OCI-LY7 (cell line): ENCODE measurements around the gene PIK3C2B. TPM values are rescaled to one million over a fixed set of nuclear protein-coding genes. Genes with fewer than 3 reads are reported as not detected.

Source experiments
- BruUV-seq: library from RNA; stranded (reverse); fragments of 400-500 nt; replicated peaks from 2 replicates; lab custom pipeline; 2021; lab: Mats Ljungman, UMichigan
- CTCF ChIA-PET: fragments of 300-600 bp; sonication (Branson Sonifier 250); formaldehyde crosslinking; loops from one replicate; lab custom pipeline; 2022; ENCODE audit warnings: antibody characterized with exemption; ENCODE audit not compliant: unreplicated experiment; lab: Charles Lee
- POLR2A ChIA-PET: fragments of 300-600 bp; sonication (Branson Sonifier 250); formaldehyde crosslinking; loops from one replicate; lab custom pipeline; 2022; ENCODE audit warnings: antibody characterized with exemption; lab: Charles Lee
- DNase-seq: peaks from one replicate; pipeline ENCODE4 v3.0.0-alpha.2; 2015; ENCODE audit warnings: low spot score
- H2AFZ ChIP-seq: fragments of 200-600 bp; sonication (generic), shearing (Covaris generic); 2 replicates; pipeline ENCODE4 v1.6.1; 2014; ENCODE audit warnings: mild to moderate bottlenecking, antibody characterized with exemption, low read length, moderate library complexity
- H3K27ac ChIP-seq: fragments of 200-600 bp; sonication (generic); 2 replicates; pipeline ENCODE4 v1.5.1; 2014; ENCODE audit warnings: mixed run types, low read depth, mild to moderate bottlenecking, moderate library complexity, low read length, inconsistent platforms; ENCODE audit not compliant: poor library complexity, severe bottlenecking
- H3K36me3 ChIP-seq: fragments of 200-600 bp; sonication (generic); 2 replicates; pipeline ENCODE4 v1.6.1; 2014; ENCODE audit warnings: mild to moderate bottlenecking, antibody characterized with exemption, low read length, moderate library complexity, mixed read lengths; ENCODE audit not compliant: insufficient read depth
- H3K4me1 ChIP-seq: fragments of 200-600 bp; sonication (generic); 2 replicates; pipeline ENCODE4 v1.5.1; 2014; ENCODE audit warnings: mild to moderate bottlenecking, low read length; ENCODE audit not compliant: insufficient read depth, poor library complexity, severe bottlenecking
- H3K4me2 ChIP-seq: fragments of 200-600 bp; sonication (generic); 2 replicates; pipeline ENCODE4 v1.6.1; 2014; ENCODE audit warnings: mild to moderate bottlenecking, low read length
- H3K4me3 ChIP-seq: fragments of 200-600 bp; sonication (generic); 2 replicates; pipeline ENCODE4 v1.5.1; 2014; ENCODE audit warnings: mild to moderate bottlenecking, low read depth, low read length; ENCODE audit not compliant: poor library complexity, severe bottlenecking
- H3K79me2 ChIP-seq: fragments of 200-600 bp; sonication (generic); 2 replicates; pipeline ENCODE4 v1.6.1; 2016; ENCODE audit warnings: low read depth, mild to moderate bottlenecking, low read length, moderate library complexity, mixed read lengths; ENCODE audit not compliant: insufficient read depth
- H3K9me2 ChIP-seq: fragments of 200-600 bp; sonication (generic); 2 replicates; pipeline ENCODE4 v1.6.1; 2016; ENCODE audit warnings: mild to moderate bottlenecking, low read length, mixed read lengths; ENCODE audit not compliant: insufficient read depth
- H3K9me3 ChIP-seq: fragments of 200-600 bp; sonication (generic); 2 replicates; pipeline ENCODE4 v1.6.1; 2014; ENCODE audit warnings: mild to moderate bottlenecking, mixed run types, low read length, mixed read lengths
- H4K20me1 ChIP-seq: fragments of 200-600 bp; sonication (generic); 2 replicates; pipeline ENCODE4 v1.6.1; 2014; ENCODE audit warnings: mild to moderate bottlenecking, antibody characterized with exemption, low read length, moderate library complexity, mixed read lengths; ENCODE audit not compliant: insufficient read depth
- EZH2phosphoT487 ChIP-seq: fragments of 200-600 bp; sonication (generic); IDR thresholded peaks from 2 replicates; pipeline ENCODE4 v1.6.1; 2018; ENCODE audit warnings: low read depth, borderline replicate concordance, mild to moderate bottlenecking, mixed run types, antibody characterized with exemption, low read length, moderate library complexity, mixed read lengths
- intact Hi-C: fragments of 100-400 bp; cut with micrococcal nuclease; formaldehyde crosslinking; loops from one replicate; pipeline ENCODE4 v1.10.0; 2022; ENCODE audit not compliant: unreplicated experiment
- total RNA-seq, 2 experiments: library from RNA; depleted of rRNA in 1 of 2; stranded (reverse); fragments of >200 nt in 1 of 2; shearing (Covaris generic) in 1 of 2; gene quantifications; 2 replicates each; pipeline ENCODE4 v1.2.3, GENCODE V29; 2014 to 2022
- TF ChIP-seq, protein P1 (sequence below): fragments of 200-600 bp; sonication (generic); conservative IDR thresholded peaks from 2 replicates; pipeline ENCODE4 v1.5.1; 2014; ENCODE audit warnings: mild to moderate bottlenecking, antibody characterized with exemption, low read length, moderate library complexity, mixed read lengths

PIK3C2B gene
- total RNA-seq, 2 experiments from 2014 or later: 12.5 to 43.9 TPM

DNA sequence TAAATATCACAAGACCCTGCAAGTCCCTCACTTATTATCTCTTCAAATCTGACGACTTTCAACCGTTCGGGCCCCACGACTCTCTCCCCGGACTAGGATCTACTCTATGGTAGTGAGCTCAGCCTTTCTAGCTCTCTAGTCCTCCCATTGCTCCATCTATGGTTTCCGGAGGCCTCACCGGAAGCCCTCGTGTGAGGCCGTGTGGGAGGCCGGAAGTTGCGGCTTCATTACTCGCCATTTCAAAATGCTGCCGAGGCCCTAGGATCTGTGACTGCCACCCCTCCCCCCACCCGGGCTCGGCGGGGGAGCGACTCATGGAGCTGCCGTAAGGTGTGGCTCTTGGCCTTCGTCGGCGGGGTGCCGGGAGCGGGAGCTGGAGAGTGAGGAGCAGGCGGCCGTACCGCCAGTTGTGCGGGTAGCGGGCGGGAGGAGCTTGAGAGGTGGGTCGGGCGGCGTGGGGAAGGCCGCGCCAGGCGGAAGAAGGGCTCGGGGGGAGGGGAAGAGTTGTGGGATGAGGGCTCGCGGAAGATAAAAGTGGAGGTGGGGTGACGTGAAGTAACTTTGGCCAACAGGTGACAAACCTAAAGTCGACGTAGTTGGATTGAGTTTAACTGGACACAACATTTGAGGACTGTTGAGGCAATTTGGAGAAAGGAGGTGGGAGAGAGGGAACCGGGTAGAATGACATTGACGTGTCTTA lies 21.7 kb upstream of the PIK3C2B start, which contains the start of gene MDM4:
TSS of gene MDM4 (plus strand) at position 227 of the 700 bp plus-strand sequence. CDS start 9,113 bp downstream, outside the sequence.
- peak within 1 kb of the TSS; percentile 100 for H3K27ac ChIP-seq
- TF ChIP-seq, protein P1, sequence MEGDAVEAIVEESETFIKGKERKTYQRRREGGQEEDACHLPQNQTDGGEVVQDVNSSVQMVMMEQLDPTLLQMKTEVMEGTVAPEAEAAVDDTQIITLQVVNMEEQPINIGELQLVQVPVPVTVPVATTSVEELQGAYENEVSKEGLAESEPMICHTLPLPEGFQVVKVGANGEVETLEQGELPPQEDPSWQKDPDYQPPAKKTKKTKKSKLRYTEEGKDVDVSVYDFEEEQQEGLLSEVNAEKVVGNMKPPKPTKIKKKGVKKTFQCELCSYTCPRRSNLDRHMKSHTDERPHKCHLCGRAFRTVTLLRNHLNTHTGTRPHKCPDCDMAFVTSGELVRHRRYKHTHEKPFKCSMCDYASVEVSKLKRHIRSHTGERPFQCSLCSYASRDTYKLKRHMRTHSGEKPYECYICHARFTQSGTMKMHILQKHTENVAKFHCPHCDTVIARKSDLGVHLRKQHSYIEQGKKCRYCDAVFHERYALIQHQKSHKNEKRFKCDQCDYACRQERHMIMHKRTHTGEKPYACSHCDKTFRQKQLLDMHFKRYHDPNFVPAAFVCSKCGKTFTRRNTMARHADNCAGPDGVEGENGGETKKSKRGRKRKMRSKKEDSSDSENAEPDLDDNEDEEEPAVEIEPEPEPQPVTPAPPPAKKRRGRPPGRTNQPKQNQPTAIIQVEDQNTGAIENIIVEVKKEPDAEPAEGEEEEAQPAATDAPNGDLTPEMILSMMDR: no peak
- no peak for TF ChIP-seq EZH2phosphoT487
- peaks cover 36% of the 10 kb centered on the region for H3K36me3 ChIP-seq
- no peaks in the 10 kb centered on the region for H4K20me1 ChIP-seq
- H3K4me1 ChIP-seq: peaks cover 85% of the 10 kb centered on the region
- intact Hi-C loops: loop anchor here (5.0 to 10.0 kb wide), 3 partner anchors 768 to 1224 kb away; no protein-coding TSS in a partner anchor
- POLR2A ChIA-PET: interaction anchor here (0.6 to 7.6 kb wide), 20 partner anchors 7 to 1233 kb away, joined by 3 to 131 read pairs (median 4); partner anchors contain the start of gene PIK3C2B
- peaks cover 45% of the 10 kb centered on the region for H3K79me2 ChIP-seq
- peak; percentile 98 for DNase-seq
- BruUV-seq: no TSS peak
- peaks cover 22% of the 10 kb centered on the region; the same call in 1 of the 2 replicates for H3K9me3 ChIP-seq
- no peaks in the 10 kb centered on the region for H3K9me2 ChIP-seq
- peak within 1 kb of the TSS; percentile 85 for H3K4me2 ChIP-seq
- CTCF ChIA-PET: interaction anchor here (0.6 to 1.3 kb wide), 4 partner anchors 9 to 247 kb away, joined by 3 to 10 read pairs (median 4); no protein-coding TSS in a partner anchor
- H2AFZ ChIP-seq: no peak within 1 kb of the TSS; the same call in 1 of the 2 replicates
- H3K4me3 ChIP-seq: peak within 1 kb of the TSS; percentile 88

DNA sequence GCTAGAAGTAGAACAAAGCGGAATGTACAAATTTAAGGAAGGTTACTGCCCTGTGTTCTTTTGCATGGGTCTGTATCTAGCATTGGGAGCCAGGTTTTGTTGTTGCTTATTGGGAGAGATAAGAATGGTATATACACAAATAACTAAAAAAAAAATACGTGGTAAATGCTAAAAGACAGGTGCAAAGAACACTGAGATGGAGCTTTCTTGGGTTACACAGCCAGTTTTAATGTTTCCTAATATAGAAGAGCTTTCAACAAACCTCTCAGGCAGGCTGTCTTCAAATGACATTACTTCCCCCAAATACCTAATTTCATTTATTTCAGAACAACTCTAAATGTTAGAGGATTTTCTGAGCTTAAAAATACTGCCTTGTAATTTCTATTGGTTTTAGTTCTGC lies 20.2 kb upstream of the PIK3C2B start:
- CTCF ChIA-PET: interaction anchor here (0.5 to 1.3 kb wide), 3 partner anchors 11 to 1255 kb away, joined by 3 to 12 read pairs (median 4); no protein-coding TSS in a partner anchor
- POLR2A ChIA-PET: interaction anchor here (0.6 to 7.6 kb wide), 19 partner anchors 9 to 1235 kb away, joined by 3 to 131 read pairs (median 5); no protein-coding TSS in a partner anchor
- peak overlapping the region; percentile 100 for H3K27ac ChIP-seq
- peak overlapping the region; percentile 85 for H3K4me2 ChIP-seq
- TF ChIP-seq, protein P1: no peak
- no peak for TF ChIP-seq EZH2phosphoT487
- H3K9me3 ChIP-seq: peaks cover 22% of the 10 kb centered on the region; the same call in 1 of the 2 replicates
- peaks cover 82% of the 10 kb centered on the region for H3K4me1 ChIP-seq
- peak; percentile 74 for DNase-seq
- intact Hi-C loops: loop anchor here (5.0 to 10.0 kb wide), 3 partner anchors 770 to 1223 kb away; no protein-coding TSS in a partner anchor
- H3K4me3 ChIP-seq: peak overlapping the region; percentile 88
- H4K20me1 ChIP-seq: no peaks in the 10 kb centered on the region
- no peaks in the 10 kb centered on the region for H3K9me2 ChIP-seq
- H3K79me2 ChIP-seq: peaks cover 36% of the 10 kb centered on the region
- BruUV-seq: no TSS peak
- H3K36me3 ChIP-seq: peaks cover 34% of the 10 kb centered on the region
- H2AFZ ChIP-seq: peak overlapping the region; percentile 0; the same call in 1 of the 2 replicates
